Measurements from ENCODE around the gene POLR2H.

Gene POLR2H

GRCh38 chr3:184341925-184342324 is 19.6 kb upstream of the POLR2H start:
- no peak overlapping the region for H3K4me3 ChIP-seq (ENCODE audit: low read length)
- no peak for DNase-seq (ENCODE audit: low read depth)
- no peak for TF ChIP-seq CTCF (conservative IDR thresholded peaks at IDR 0.05; ENCODE audit: low read depth, low read length)

GRCh38 chr3:184343200-184343876 is 18.2 kb upstream of the POLR2H start:
- no peak for DNase-seq (ENCODE audit: low read depth)
- TF ChIP-seq CTCF (conservative IDR thresholded peaks at IDR 0.05; ENCODE audit: low read depth, low read length) = no peak
- H3K4me3 ChIP-seq (ENCODE audit: low read length) = no peak overlapping the region

- H3K4me3 ChIP-seq (ENCODE audit: low read length) = no peak overlapping the region
- DNase-seq (ENCODE audit: low read depth) = no peak
- TF ChIP-seq CTCF (conservative IDR thresholded peaks at IDR 0.05; ENCODE audit: low read depth, low read length) = no peak
Measured at GRCh38 chr3:184344579-184345316, 16.8 kb upstream of the POLR2H start.

GRCh38 chr3:184345317-184346144 is 16.0 kb upstream of the POLR2H start:
- TF ChIP-seq CTCF (conservative IDR thresholded peaks at IDR 0.05; ENCODE audit: low read depth, low read length) = peak; percentile 69
- DNase-seq (ENCODE audit: low read depth) = peak; percentile 58
- no peak overlapping the region for H3K4me3 ChIP-seq (ENCODE audit: low read length)

GRCh38 chr3:184346480-184347190 is 14.9 kb upstream of the POLR2H start:
- DNase-seq (ENCODE audit: low read depth) = no peak
- no peak for TF ChIP-seq CTCF (conservative IDR thresholded peaks at IDR 0.05; ENCODE audit: low read depth, low read length)
- no peak overlapping the region for H3K4me3 ChIP-seq (ENCODE audit: low read length)

GRCh38 chr3:184347321-184348056 is 14.0 kb upstream of the POLR2H start:
- TF ChIP-seq CTCF (conservative IDR thresholded peaks at IDR 0.05; ENCODE audit: low read depth, low read length) = no peak
- no peak for DNase-seq (ENCODE audit: low read depth)
- no peak overlapping the region for H3K4me3 ChIP-seq (ENCODE audit: low read length)

Measured in retinal pigment epithelial cell (primary cell).